Caco-2 (cell line): Measurements from ENCODE around the gene PSD. TPM values are rescaled to one million over a fixed set of nuclear protein-coding genes. Genes with fewer than 3 reads are reported as not detected.

Experiments
- BruUV-seq: library from RNA; stranded (reverse); fragments of 400-500 nt; replicated peaks from 2 replicates; lab custom pipeline; 2021; lab: Mats Ljungman, UMichigan
- CTCF ChIA-PET: fragments of 300-600 bp; sonication (Branson Sonifier 250); formaldehyde crosslinking; loops from one replicate; lab custom pipeline; 2022; ENCODE audit warnings: antibody characterized with exemption; lab: Charles Lee
- POLR2A ChIA-PET: fragments of 300-600 bp; sonication (Branson Sonifier 250); formaldehyde crosslinking; loops from one replicate; lab custom pipeline; 2022; ENCODE audit warnings: antibody characterized with exemption; lab: Charles Lee
- DNase-seq, 2 experiments: peaks; one replicate each; pipeline versions ENCODE4 v3.0.0 to v3.0.0-alpha.2; 2020 to 2022
- H3K27me3 ChIP-seq: replicated peaks from 2 replicates; pipeline ENCODE4 v1.6.0; 2011; ENCODE audit warnings: low read length; ENCODE audit not compliant: control insufficient read depth, insufficient read depth
- H3K36me3 ChIP-seq: 2 replicates; pipeline ENCODE4 v1.5.1; 2011; ENCODE audit warnings: low read length; ENCODE audit not compliant: control insufficient read depth, insufficient read depth
- H3K4me1 ChIP-seq: fragments of 250-450 bp; sonication (Bioruptor Pico); 2 replicates; pipeline ENCODE4 v1.5.1; 2020; ENCODE audit warnings: mild to moderate bottlenecking
- H3K4me3 ChIP-seq: 2 replicates; pipeline ENCODE4 v1.5.1; 2011; ENCODE audit warnings: low read depth, mild to moderate bottlenecking, control low read depth, low read length
- H3K9me3 ChIP-seq: fragments of 250-450 bp; sonication (Bioruptor Pico); 2 replicates; pipeline ENCODE4 v1.5.1; 2020; ENCODE audit warnings: mild to moderate bottlenecking, moderate library complexity
- H3K27ac Mint-ChIP-seq: one replicate; pipeline ENCODE4 v1.8.0; 2022; ENCODE audit warnings: mixed read lengths; ENCODE audit not compliant: unreplicated experiment
- H3K27me3 Mint-ChIP-seq: one replicate; pipeline ENCODE4 v1.8.0; 2022; ENCODE audit warnings: mixed read lengths; ENCODE audit not compliant: insufficient read depth, unreplicated experiment
- H3K36me3 Mint-ChIP-seq: one replicate; pipeline ENCODE4 v1.8.0; 2022; ENCODE audit warnings: mild to moderate bottlenecking, mixed read lengths; ENCODE audit not compliant: insufficient read depth, unreplicated experiment
- H3K4me1 Mint-ChIP-seq: one replicate; pipeline ENCODE4 v1.8.0; 2022; ENCODE audit warnings: low read depth, mixed read lengths; ENCODE audit not compliant: unreplicated experiment
- H3K4me3 Mint-ChIP-seq: one replicate; pipeline ENCODE4 v1.8.0; 2022; ENCODE audit warnings: mild to moderate bottlenecking, moderate library complexity, mixed read lengths; ENCODE audit not compliant: unreplicated experiment
- H3K9me3 Mint-ChIP-seq: one replicate; pipeline ENCODE4 v1.8.0; 2022; ENCODE audit warnings: mixed read lengths; ENCODE audit not compliant: unreplicated experiment
- intact Hi-C: fragments of 100-400 bp; cut with micrococcal nuclease; formaldehyde crosslinking; loops from one replicate; pipeline ENCODE4 v1.10.0; 2022; ENCODE audit not compliant: unreplicated experiment
- total RNA-seq: library from RNA; stranded (reverse); gene quantifications from 2 replicates; pipeline ENCODE4 v1.2.3, GENCODE V29; 2022
- TF ChIP-seq, protein P1 (sequence below), 2 experiments: fragments of 200-600 bp in 1 of 2; IDR thresholded peaks; 1 replicate in 1 of 2; 2 replicates in 1 of 2; pipeline versions ENCODE4 v1.5.1 to v1.8.0; 2011 to 2022; ENCODE audit warnings: antibody characterized with exemption in 1 of 2, control low read depth in 1 of 2, inconsistent platforms in 1 of 2, low read depth in 1 of 2, low read length in 1 of 2, mild to moderate bottlenecking in 1 of 2, moderate library complexity in 1 of 2; ENCODE audit not compliant: insufficient read depth in 1 of 2, severe bottlenecking in 1 of 2, unreplicated experiment in 1 of 2

The PSD gene
- total RNA-seq, 1 experiment from 2014 or later = 2.8 TPM

DNA sequence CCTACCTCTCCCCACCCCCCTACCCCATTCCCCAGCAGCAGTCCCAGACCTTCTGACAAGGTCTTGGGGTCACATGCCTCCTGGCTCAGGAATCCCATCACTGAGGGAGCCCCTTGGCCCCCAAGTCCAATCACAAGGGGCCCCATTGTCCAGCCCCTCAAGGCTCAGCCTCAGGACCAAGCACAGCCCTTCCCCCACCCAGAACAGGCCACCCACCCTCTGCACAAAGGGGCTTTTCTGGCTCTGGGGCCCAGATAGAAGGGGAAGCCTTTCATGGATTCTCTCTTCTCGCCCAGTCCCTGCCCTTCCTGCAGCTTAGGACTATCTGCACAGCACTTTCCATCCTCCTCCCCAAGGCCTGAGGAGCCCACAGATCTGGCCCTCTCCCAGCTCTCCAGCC lies 6.9 kb upstream of the PSD start:
- CTCF ChIA-PET = interaction anchor here (0.5 to 1.1 kb wide), 2 partner anchors 57 to 158 kb away, joined by 3 read pairs; no protein-coding TSS in a partner anchor
- TF ChIP-seq, protein P1, sequence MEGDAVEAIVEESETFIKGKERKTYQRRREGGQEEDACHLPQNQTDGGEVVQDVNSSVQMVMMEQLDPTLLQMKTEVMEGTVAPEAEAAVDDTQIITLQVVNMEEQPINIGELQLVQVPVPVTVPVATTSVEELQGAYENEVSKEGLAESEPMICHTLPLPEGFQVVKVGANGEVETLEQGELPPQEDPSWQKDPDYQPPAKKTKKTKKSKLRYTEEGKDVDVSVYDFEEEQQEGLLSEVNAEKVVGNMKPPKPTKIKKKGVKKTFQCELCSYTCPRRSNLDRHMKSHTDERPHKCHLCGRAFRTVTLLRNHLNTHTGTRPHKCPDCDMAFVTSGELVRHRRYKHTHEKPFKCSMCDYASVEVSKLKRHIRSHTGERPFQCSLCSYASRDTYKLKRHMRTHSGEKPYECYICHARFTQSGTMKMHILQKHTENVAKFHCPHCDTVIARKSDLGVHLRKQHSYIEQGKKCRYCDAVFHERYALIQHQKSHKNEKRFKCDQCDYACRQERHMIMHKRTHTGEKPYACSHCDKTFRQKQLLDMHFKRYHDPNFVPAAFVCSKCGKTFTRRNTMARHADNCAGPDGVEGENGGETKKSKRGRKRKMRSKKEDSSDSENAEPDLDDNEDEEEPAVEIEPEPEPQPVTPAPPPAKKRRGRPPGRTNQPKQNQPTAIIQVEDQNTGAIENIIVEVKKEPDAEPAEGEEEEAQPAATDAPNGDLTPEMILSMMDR (IDR thresholded peaks at IDR 0.05; ENCODE audit: insufficient read depth in 1 of 2, low read depth in 1 of 2, low read length in 1 of 2, severe bottlenecking in 1 of 2, unreplicated experiment in 1 of 2) = no peak
- intact Hi-C loops = no loop called here
- Histone ChIP-seq H3K27me3 (no peaks in the 10 kb centered on the region), H3K4me1 (peaks cover 5% of the 10 kb centered on the region; the same call in 1 of the 2 replicates), H3K4me3 (no peak overlapping the region), H3K36me3 (0 out of 2 replicates have a peak, but pooled peaks cover 1% of the 10 kb centered on the region), H3K9me3 (no peaks in the 10 kb centered on the region)
- POLR2A ChIA-PET = no interaction called here
- H3K27ac Mint-ChIP-seq = no peak overlapping the region
- H3K4me3 Mint-ChIP-seq = no peak overlapping the region
- no peaks in the 10 kb centered on the region for H3K9me3 Mint-ChIP-seq
- no peaks in the 10 kb centered on the region for H3K27me3 Mint-ChIP-seq
- BruUV-seq = no TSS peak
- peaks cover 20% of the 10 kb centered on the region for H3K36me3 Mint-ChIP-seq
- DNase-seq = no peak
- H3K4me1 Mint-ChIP-seq = no peaks in the 10 kb centered on the region

DNA sequence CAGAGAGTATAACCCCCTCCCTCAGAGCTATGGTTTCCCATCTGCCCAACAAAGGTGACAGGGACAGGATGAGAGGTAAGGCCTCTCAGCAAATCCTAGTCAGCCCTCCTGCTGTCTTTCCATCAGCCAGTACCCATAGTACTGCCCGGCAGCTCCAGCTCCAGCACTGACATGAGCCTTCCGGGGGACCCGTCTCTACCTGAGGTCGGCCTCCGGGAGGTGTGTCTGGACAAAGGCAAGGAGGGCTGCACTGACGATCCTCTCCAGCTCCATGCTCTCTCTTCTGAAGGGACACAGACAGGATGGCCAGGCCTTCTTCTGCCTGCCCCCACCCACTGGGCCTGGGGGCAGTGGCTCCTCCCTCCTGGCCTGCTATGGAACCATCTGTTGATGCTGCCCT lies 6.3 kb upstream of the PSD start:
- no peak overlapping the region for H3K4me3 Mint-ChIP-seq
- TF ChIP-seq, protein P1 (IDR thresholded peaks at IDR 0.05; ENCODE audit: insufficient read depth in 1 of 2, low read depth in 1 of 2, low read length in 1 of 2, severe bottlenecking in 1 of 2, unreplicated experiment in 1 of 2) = no peak
- no peaks in the 10 kb centered on the region for H3K27me3 ChIP-seq
- H3K4me3 ChIP-seq = no peak overlapping the region
- CTCF ChIA-PET = no interaction called here
- H3K9me3 Mint-ChIP-seq = no peaks in the 10 kb centered on the region
- H3K27me3 Mint-ChIP-seq = no peaks in the 10 kb centered on the region
- 0 out of 2 replicates have a peak, but pooled peaks cover 1% of the 10 kb centered on the region for H3K36me3 ChIP-seq
- H3K4me1 Mint-ChIP-seq = no peaks in the 10 kb centered on the region
- no peak for DNase-seq
- no TSS peak for BruUV-seq
- H3K36me3 Mint-ChIP-seq = peaks cover 22% of the 10 kb centered on the region
- POLR2A ChIA-PET = interaction anchor here (0.5 kb wide), 1 partner anchor 22 kb away, joined by 7 read pairs; no protein-coding TSS in a partner anchor
- no peaks in the 10 kb centered on the region for H3K9me3 ChIP-seq
- H3K4me1 ChIP-seq = peaks cover 5% of the 10 kb centered on the region; the same call in 1 of the 2 replicates
- intact Hi-C loops = loop anchor here (5.0 kb wide), 1 partner anchor 157 kb away; no protein-coding TSS in a partner anchor
- no peak overlapping the region for H3K27ac Mint-ChIP-seq

DNA sequence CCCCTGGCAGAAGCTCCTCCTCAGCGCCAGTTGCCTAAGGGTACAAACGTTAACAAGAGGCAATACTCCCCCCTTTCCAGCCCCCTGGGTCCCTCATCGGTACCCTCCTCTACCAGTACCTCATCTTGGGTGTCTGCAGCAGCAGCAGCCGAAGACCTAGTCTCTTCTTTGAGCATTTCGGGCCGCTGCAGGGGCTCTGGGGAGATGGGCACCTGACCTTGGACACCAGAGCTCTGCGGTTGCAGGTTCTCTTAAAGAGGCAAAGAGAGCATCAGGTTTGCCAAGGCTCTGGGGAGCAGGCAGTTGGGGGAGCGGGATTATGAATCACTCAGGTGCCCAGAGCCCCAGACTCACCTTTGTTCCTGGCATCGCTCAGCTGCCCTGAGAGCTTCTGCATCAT lies 5.6 kb upstream of the PSD start:
- Mint-ChIP-seq H3K9me3 (no peaks in the 10 kb centered on the region), H3K27ac (no peak overlapping the region), H3K36me3 (peaks cover 30% of the 10 kb centered on the region), H3K27me3 (no peaks in the 10 kb centered on the region), H3K4me3 (no peak overlapping the region), H3K4me1 (peaks cover 3% of the 10 kb centered on the region)
- Histone ChIP-seq H3K27me3 (no peaks in the 10 kb centered on the region), H3K36me3 (0 out of 2 replicates have a peak, but pooled peaks cover 1% of the 10 kb centered on the region), H3K9me3 (no peaks in the 10 kb centered on the region), H3K4me3 (no peak overlapping the region), H3K4me1 (peaks cover 5% of the 10 kb centered on the region; the same call in 1 of the 2 replicates)
- no TSS peak for BruUV-seq
- ChIA-PET CTCF (interaction anchor here (5.3 kb wide), 1 partner anchor 30 kb away, joined by 28 read pairs; the partner anchor contains the start of gene NFKB2), POLR2A (interaction anchor here (0.6 to 2.7 kb wide), 2 partner anchors 8 to 179 kb away, joined by 4 to 20 read pairs; partner anchors contain the start of genes CUEDC2 and GBF1)
- no peak for DNase-seq
- TF ChIP-seq, protein P1 (IDR thresholded peaks at IDR 0.05; ENCODE audit: insufficient read depth in 1 of 2, low read depth in 1 of 2, low read length in 1 of 2, severe bottlenecking in 1 of 2, unreplicated experiment in 1 of 2) = no peak
- intact Hi-C loops = loop anchor here (5.0 kb wide), 1 partner anchor 158 kb away; no protein-coding TSS in a partner anchor
